Prostate gland (tissue), 2 donors: Measurements from ENCODE around the gene ESR1.

ENCODE experiments used
- POLR2A ChIP-seq: fragments of 450-650 bp; IDR thresholded peaks from one replicate; pipeline ENCODE4 v1.6.1; 2016; ENCODE audit warnings: antibody characterized with exemption, mild to moderate bottlenecking
- POLR2AphosphoS5 ChIP-seq: sonication (generic); formaldehyde crosslinking; IDR thresholded peaks from one replicate; pipeline ENCODE4 v1.6.1; 2017; ENCODE audit warnings: antibody characterized with exemption
- TF ChIP-seq, protein P1 (sequence below), 4 experiments: fragments of 200-600 bp in 2 of 4; fragments of 450-650 bp in 2 of 4; sonication (generic) in 2 of 4; IDR thresholded peaks; 1 replicate in 3 of 4; 2 replicates in 1 of 4; pipeline ENCODE4 v1.5.1; 2016 to 2019; ENCODE audit warnings: antibody characterized with exemption in 4 of 4, mild to moderate bottlenecking in 2 of 4, moderate library complexity in 2 of 4

DNA sequence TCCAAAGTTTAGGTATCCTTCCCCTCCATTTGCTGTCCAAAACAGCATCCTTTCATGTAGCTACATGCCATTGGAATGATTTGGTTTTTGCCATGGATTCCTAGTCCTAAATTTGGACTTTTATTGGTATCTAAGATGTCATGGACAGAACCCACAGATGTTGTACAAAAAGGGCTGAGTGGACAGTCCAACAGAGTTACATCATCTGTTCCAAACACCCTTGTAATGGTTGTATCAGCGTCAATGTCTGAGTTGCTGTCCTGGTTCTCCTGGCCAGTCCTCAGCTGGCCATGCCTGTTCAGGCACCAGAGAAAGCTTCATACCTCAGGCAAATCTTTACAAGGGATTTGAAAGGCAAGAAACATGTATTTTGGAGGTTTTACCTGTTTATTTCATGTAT, 191.3 kb downstream of the ESR1 start:
- TF ChIP-seq, protein P1, sequence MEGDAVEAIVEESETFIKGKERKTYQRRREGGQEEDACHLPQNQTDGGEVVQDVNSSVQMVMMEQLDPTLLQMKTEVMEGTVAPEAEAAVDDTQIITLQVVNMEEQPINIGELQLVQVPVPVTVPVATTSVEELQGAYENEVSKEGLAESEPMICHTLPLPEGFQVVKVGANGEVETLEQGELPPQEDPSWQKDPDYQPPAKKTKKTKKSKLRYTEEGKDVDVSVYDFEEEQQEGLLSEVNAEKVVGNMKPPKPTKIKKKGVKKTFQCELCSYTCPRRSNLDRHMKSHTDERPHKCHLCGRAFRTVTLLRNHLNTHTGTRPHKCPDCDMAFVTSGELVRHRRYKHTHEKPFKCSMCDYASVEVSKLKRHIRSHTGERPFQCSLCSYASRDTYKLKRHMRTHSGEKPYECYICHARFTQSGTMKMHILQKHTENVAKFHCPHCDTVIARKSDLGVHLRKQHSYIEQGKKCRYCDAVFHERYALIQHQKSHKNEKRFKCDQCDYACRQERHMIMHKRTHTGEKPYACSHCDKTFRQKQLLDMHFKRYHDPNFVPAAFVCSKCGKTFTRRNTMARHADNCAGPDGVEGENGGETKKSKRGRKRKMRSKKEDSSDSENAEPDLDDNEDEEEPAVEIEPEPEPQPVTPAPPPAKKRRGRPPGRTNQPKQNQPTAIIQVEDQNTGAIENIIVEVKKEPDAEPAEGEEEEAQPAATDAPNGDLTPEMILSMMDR (IDR thresholded peaks at IDR 0.05) = no peak
- TF ChIP-seq POLR2A (no peak), POLR2AphosphoS5 (no peak)
